Thyroid gland (tissue), 4 donors: Measurements from ENCODE around the gene KCNE4.

ENCODE experiments used
- CTCF ChIP-seq, 6 experiments: fragments of 200-600 bp in 3 of 6; fragments of 450-650 bp in 3 of 6; sonication (generic) in 3 of 6; IDR thresholded peaks; one replicate each; pipeline ENCODE4 v1.5.1; 2016 to 2019; ENCODE audit warnings: antibody characterized with exemption in 6 of 6, mild to moderate bottlenecking in 2 of 6, inconsistent platforms in 1 of 6, moderate library complexity in 1 of 6
- POLR2A ChIP-seq, 2 donors: fragments of 450-650 bp; IDR thresholded peaks; one replicate each; pipeline ENCODE4 v1.6.1; 2017; ENCODE audit warnings: antibody characterized with exemption in 2 of 2, mild to moderate bottlenecking in 2 of 2, moderate library complexity in 1 of 2

GRCh38 chr2:223102040-223102400 lies 50.0 kb downstream of the KCNE4 start:
- TF ChIP-seq CTCF (IDR thresholded peaks at IDR 0.05): no peak
- TF ChIP-seq POLR2A (IDR thresholded peaks at IDR 0.05): no peak
